K562 (cell line): ENCODE results near the gene PDIA4. TPM values are rescaled to one million over a fixed set of nuclear protein-coding genes. Genes with fewer than 3 reads are reported as not detected.

Source experiments
- ATF3 ChIP-seq, 2 experiments: fragments of 450-650 bp in 1 of 2; sonication (generic) in 1 of 2; formaldehyde crosslinking in 1 of 2; IDR thresholded peaks in 1 of 2; conservative IDR thresholded peaks in 1 of 2; 2 replicates each; pipeline versions ENCODE4 v1.6.1 to v1.8.1; 2016 to 2023; ENCODE audit warnings: mild to moderate bottlenecking in 2 of 2, moderate library complexity in 2 of 2, inconsistent platforms in 1 of 2, missing genetic modification reagents in 1 of 2
- HDAC1 ChIP-seq, 2 experiments: fragments of 450-650 bp; IDR thresholded peaks; 2 replicates each; pipeline ENCODE4 v1.6.1; 2016 to 2017; ENCODE audit warnings: inconsistent platforms in 1 of 2, mild to moderate bottlenecking in 1 of 2, moderate library complexity in 1 of 2
- KLF16 ChIP-seq: IDR thresholded peaks from 2 replicates; pipeline ENCODE4 v1.6.1; 2016; ENCODE audit warnings: antibody characterized with exemption
- MAX ChIP-seq: sonication (generic); formaldehyde crosslinking; IDR thresholded peaks from 2 replicates; pipeline ENCODE4 v1.9.0; 2022; ENCODE audit warnings: mild to moderate bottlenecking, missing genetic modification reagents
- NFXL1 ChIP-seq: fragments of 450-650 bp; formaldehyde crosslinking; IDR thresholded peaks from 2 replicates; pipeline ENCODE4 v1.4.0; 2021; ENCODE audit warnings: mild to moderate bottlenecking
- NR0B1 ChIP-seq: fragments of 450-650 bp; IDR thresholded peaks from one replicate; pipeline ENCODE4 v1.6.1; 2018; ENCODE audit warnings: mild to moderate bottlenecking, moderate library complexity; ENCODE audit not compliant: partially characterized antibody
- PHF21A ChIP-seq: fragments of 450-650 bp; IDR thresholded peaks from 2 replicates; pipeline ENCODE4 v1.6.1; 2017; ENCODE audit warnings: low read depth, borderline replicate concordance
- POLR3A ChIP-seq: IDR thresholded peaks from 2 replicates; pipeline ENCODE4 v1.6.1; 2011; ENCODE audit warnings: borderline replicate concordance, mild to moderate bottlenecking, moderate library complexity; ENCODE audit not compliant: insufficient read length, insufficient read depth; ENCODE audit errors: extremely low read depth
- RHOXF2B ChIP-seq: fragments of 250-450 bp; sonication (Bioruptor Pico); conservative IDR thresholded peaks from 2 replicates; pipeline ENCODE4 v1.5.1; 2021
- polyA plus RNA-seq, 8 experiments: library from polyadenylated mRNA; depleted of rRNA in 4 of 8; stranded (reverse) in 5 of 8; unstranded in 3 of 8; fragments of >200 nt; fragmentation: Nextera tagmentation in 2 of 8; fragmentation: Illumina TruSeq in 1 of 8; extraction: Ambion mirVana in 2 of 8; extraction: Trizol in 1 of 8; gene quantifications; 2 replicates each; pipeline versions ENCODE4 v1.2.1 to v1.2.3, GENCODE V29; 2011 to 2014; ENCODE audit warnings: inconsistent platforms in 1 of 8, missing spikeins in 1 of 8
- total RNA-seq, 7 experiments: library from RNA; depleted of rRNA in 6 of 7; stranded (reverse); fragments of >200 nt in 6 of 7; fragmentation: Illumina TruSeq in 2 of 7; extraction: Trizol in 2 of 7; gene quantifications; 2 replicates each; pipeline versions ENCODE4 v1.2.1 to v1.2.3, GENCODE V29; 2011 to 2021; ENCODE audit warnings: low replicate concordance in 1 of 7
- TF ChIP-seq, protein P1 (sequence below): fragments of 250-450 bp; sonication (Bioruptor Pico); IDR thresholded peaks from 2 replicates; pipeline ENCODE4 v1.8.0; 2022; ENCODE audit warnings: moderate library complexity, mild to moderate bottlenecking, inconsistent platforms
- TF ChIP-seq, protein P2 (sequence below): fragments of 250-450 bp; sonication (Bioruptor Pico); IDR thresholded peaks from 2 replicates; pipeline ENCODE4 v1.4.0; 2020
- TF ChIP-seq, protein P3 (sequence below): fragments of 450-650 bp; IDR thresholded peaks from 2 replicates; pipeline ENCODE4 v1.6.1; 2016; ENCODE audit warnings: mild to moderate bottlenecking
- TF ChIP-seq, protein P4 (sequence below): fragments of 450-650 bp; IDR thresholded peaks from 2 replicates; pipeline ENCODE4 v1.6.1; 2016; ENCODE audit warnings: antibody characterized with exemption

PDIA4 gene
- total and polyA plus RNA-seq, 9 of the 15 experiments (the other 6 are each of a cell fraction or from before 2014, with no cell fraction given) = 9.1 to 175 (median 146) TPM

DNA sequence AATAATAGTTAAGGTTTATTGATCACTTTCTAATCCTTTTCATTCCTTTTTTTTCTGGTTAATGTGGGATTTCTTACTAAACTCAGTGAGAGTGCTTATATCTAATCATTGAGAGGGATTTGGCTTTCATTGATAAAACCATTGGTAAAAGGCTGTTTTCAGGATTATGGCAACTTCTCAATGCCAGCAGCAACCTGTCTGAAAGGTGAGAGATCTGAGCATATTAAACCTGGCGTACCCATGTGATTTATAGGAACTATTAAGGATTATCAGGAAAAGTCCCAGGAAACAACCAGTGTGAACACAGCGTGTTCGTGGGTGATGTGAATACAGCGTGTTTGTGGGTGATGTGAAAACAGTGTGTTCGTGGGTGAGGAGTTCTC is 65.9 kb downstream of the PDIA4 start (continued):
- TF ChIP-seq NR0B1 (no peak), PHF21A (no peak), MAX (peak; percentile 58), NFXL1 (CRISPR knock-in tag) (no peak), KLF16 (no peak), POLR3A (no peak), ATF3 (IDR thresholded peaks at IDR 0.05) (no peak), ATF3 (CRISPR knock-in tag; conservative IDR thresholded peaks at IDR 0.05) (no peak), RHOXF2B (CRISPR knock-in tag) (no peak), HDAC1 (IDR thresholded peaks at IDR 0.05) (peak in 1 of 2 experiments; percentile 81; a peak in 1 of 4 replicates)
- TF ChIP-seq, protein P1, sequence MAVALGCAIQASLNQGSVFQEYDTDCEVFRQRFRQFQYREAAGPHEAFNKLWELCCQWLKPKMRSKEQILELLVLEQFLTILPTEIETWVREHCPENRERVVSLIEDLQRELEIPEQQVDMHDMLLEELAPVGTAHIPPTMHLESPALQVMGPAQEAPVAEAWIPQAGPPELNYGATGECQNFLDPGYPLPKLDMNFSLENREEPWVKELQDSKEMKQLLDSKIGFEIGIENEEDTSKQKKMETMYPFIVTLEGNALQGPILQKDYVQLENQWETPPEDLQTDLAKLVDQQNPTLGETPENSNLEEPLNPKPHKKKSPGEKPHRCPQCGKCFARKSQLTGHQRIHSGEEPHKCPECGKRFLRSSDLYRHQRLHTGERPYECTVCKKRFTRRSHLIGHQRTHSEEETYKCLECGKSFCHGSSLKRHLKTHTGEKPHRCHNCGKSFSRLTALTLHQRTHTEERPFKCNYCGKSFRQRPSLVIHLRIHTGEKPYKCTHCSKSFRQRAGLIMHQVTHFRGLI (CRISPR knock-in tag) = no peak
- TF ChIP-seq, protein P2, sequence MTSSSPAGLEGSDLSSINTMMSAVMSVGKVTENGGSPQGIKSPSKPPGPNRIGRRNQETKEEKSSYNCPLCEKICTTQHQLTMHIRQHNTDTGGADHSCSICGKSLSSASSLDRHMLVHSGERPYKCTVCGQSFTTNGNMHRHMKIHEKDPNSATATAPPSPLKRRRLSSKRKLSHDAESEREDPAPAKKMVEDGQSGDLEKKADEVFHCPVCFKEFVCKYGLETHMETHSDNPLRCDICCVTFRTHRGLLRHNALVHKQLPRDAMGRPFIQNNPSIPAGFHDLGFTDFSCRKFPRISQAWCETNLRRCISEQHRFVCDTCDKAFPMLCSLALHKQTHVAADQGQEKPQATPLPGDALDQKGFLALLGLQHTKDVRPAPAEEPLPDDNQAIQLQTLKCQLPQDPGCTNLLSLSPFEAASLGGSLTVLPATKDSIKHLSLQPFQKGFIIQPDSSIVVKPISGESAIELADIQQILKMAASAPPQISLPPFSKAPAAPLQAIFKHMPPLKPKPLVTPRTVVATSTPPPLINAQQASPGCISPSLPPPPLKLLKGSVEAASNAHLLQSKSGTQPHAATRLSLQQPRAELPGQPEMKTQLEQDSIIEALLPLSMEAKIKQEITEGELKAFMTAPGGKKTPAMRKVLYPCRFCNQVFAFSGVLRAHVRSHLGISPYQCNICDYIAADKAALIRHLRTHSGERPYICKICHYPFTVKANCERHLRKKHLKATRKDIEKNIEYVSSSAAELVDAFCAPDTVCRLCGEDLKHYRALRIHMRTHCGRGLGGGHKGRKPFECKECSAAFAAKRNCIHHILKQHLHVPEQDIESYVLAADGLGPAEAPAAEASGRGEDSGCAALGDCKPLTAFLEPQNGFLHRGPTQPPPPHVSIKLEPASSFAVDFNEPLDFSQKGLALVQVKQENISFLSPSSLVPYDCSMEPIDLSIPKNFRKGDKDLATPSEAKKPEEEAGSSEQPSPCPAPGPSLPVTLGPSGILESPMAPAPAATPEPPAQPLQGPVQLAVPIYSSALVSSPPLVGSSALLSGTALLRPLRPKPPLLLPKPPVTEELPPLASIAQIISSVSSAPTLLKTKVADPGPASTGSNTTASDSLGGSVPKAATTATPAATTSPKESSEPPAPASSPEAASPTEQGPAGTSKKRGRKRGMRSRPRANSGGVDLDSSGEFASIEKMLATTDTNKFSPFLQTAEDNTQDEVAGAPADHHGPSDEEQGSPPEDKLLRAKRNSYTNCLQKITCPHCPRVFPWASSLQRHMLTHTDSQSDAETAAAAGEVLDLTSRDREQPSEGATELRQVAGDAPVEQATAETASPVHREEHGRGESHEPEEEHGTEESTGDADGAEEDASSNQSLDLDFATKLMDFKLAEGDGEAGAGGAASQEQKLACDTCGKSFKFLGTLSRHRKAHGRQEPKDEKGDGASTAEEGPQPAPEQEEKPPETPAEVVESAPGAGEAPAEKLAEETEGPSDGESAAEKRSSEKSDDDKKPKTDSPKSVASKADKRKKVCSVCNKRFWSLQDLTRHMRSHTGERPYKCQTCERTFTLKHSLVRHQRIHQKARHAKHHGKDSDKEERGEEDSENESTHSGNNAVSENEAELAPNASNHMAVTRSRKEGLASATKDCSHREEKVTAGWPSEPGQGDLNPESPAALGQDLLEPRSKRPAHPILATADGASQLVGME (CRISPR knock-in tag) = peak; percentile 63; the same call in 1 of the 2 replicates
- TF ChIP-seq, protein P3, sequence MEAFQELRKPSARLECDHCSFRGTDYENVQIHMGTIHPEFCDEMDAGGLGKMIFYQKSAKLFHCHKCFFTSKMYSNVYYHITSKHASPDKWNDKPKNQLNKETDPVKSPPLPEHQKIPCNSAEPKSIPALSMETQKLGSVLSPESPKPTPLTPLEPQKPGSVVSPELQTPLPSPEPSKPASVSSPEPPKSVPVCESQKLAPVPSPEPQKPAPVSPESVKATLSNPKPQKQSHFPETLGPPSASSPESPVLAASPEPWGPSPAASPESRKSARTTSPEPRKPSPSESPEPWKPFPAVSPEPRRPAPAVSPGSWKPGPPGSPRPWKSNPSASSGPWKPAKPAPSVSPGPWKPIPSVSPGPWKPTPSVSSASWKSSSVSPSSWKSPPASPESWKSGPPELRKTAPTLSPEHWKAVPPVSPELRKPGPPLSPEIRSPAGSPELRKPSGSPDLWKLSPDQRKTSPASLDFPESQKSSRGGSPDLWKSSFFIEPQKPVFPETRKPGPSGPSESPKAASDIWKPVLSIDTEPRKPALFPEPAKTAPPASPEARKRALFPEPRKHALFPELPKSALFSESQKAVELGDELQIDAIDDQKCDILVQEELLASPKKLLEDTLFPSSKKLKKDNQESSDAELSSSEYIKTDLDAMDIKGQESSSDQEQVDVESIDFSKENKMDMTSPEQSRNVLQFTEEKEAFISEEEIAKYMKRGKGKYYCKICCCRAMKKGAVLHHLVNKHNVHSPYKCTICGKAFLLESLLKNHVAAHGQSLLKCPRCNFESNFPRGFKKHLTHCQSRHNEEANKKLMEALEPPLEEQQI = no peak
- TF ChIP-seq, protein P4, sequence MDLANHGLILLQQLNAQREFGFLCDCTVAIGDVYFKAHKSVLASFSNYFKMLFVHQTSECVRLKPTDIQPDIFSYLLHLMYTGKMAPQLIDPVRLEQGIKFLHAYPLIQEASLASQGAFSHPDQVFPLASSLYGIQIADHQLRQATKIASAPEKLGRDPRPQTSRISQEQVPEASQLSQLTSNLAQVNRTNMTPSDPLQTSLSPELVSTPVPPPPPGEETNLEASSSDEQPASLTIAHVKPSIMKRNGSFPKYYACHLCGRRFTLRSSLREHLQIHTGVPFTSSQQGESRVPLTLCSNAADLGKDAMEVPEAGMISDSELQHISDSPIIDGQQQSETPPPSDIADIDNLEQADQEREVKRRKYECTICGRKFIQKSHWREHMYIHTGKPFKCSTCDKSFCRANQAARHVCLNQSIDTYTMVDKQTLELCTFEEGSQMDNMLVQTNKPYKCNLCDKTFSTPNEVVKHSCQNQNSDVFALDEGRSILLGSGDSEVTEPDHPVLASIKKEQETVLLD = peak; percentile 49; the same call in 1 of the 2 replicates
